ENCODE data around the gene SNX9. TPM values are rescaled to one million over a fixed set of nuclear protein-coding genes. Genes with fewer than 3 reads are reported as not detected.

SNX9 gene
- total and polyA plus RNA-seq, 10 of the 15 experiments (the other 5 are each of a cell fraction or from before 2014, with no cell fraction given), result 0.03 to 2.0 (median 0.37) TPM

- DNase-seq (ENCODE audit: low read depth, low spot score), result peak; percentile 73
- no peak overlapping the region for H3K27ac ChIP-seq (ENCODE audit: control insufficient read depth, insufficient read depth)
- POLR2A ChIA-PET, result no interaction called here
- FAIRE-seq, result no peak
- intact Hi-C loops (cut with micrococcal nuclease; ENCODE audit: unreplicated experiment) (no loop called here), in situ Hi-C loops (cut with MboI) (no loop called here)
- CTCF ChIA-PET, result interaction anchor here (1.4 kb wide), 1 partner anchor 505 kb away, joined by 3 read pairs; no protein-coding TSS in a partner anchor
- no peak overlapping the region for H3K9ac ChIP-seq (ENCODE audit: control insufficient read depth, insufficient read depth, low read length)
- SMC1A ChIA-PET (ENCODE audit: uncharacterized antibody, unreplicated experiment), result no interaction called here
- ATAC-seq, result peak; percentile 89
- H3K4me1 ChIP-seq (ENCODE audit: control insufficient read depth, insufficient read depth, low read length), result peaks cover 15% of the 10 kb centered on the region
- H4K20me1 ChIP-seq (ENCODE audit: control insufficient read depth, insufficient read depth), result no peaks in the 10 kb centered on the region
- no peaks in the 10 kb centered on the region; the same call in 2 of the 3 replicates for H3K9me3 ChIP-seq (replicated peaks; ENCODE audit: control insufficient read depth, insufficient read depth, low read length)
- peaks cover 0 to 1% of the 10 kb centered on the region in 2 experiments; a peak in 1 of 4 replicates for H3K27me3 ChIP-seq (replicated peaks in 1 of 2; ENCODE audit: control insufficient read depth in 2 of 2, insufficient read depth in 2 of 2, low read length in 1 of 2)
- H3K4me3 ChIP-seq, result no peak overlapping the region
- BruUV-seq (replicated peaks), result no TSS peak
- WGBS (ENCODE audit: insufficient coverage, insufficient replicate concordance, low lambda C conversion rate, missing lambda C conversion rate), result 0% methylated on average over 2 of the region's 2 CpGs
- no peaks in the 10 kb centered on the region for H3K36me3 ChIP-seq (ENCODE audit: control insufficient read depth in 2 of 2, insufficient read depth in 2 of 2, low read length in 1 of 2)
- no peaks in the 10 kb centered on the region for H3K79me2 ChIP-seq (ENCODE audit: control insufficient read depth, insufficient read depth, low read length)
- no peak overlapping the region for H2AFZ ChIP-seq (ENCODE audit: control insufficient read depth, low read depth, low read length)
- RAD21 ChIA-PET (ENCODE audit: unreplicated experiment), result no interaction called here
- peak overlapping the region; percentile 10; the same call in 1 of the 2 replicates for H3K4me2 ChIP-seq (ENCODE audit: control insufficient read depth, insufficient read depth)
- peak; percentile 60; the same call in 1 of the 2 replicates for TF ChIP-seq GATAD2B (conservative IDR thresholded peaks at IDR 0.05; ENCODE audit: low read depth)
- TF ChIP-seq NBN (IDR thresholded peaks at IDR 0.05), result peak; percentile 39; the same call in 1 of the 2 replicates
- peak; percentile 85 to 86 for TF ChIP-seq IKZF2 (IDR thresholded peaks at IDR 0.05)
- peak; percentile 14; the same call in 1 of the 2 replicates for TF ChIP-seq JUNB (IDR thresholded peaks at IDR 0.05)
- peak; percentile 52; the same call in 1 of the 2 replicates for TF ChIP-seq BMI1 (IDR thresholded peaks at IDR 0.05; ENCODE audit: borderline replicate concordance)
- TF ChIP-seq RUNX3 (IDR thresholded peaks at IDR 0.05; ENCODE audit: low read length), result peak; percentile 29; the same call in 1 of the 2 replicates
- TF ChIP-seq CHD1 (IDR thresholded peaks at IDR 0.05; ENCODE audit: low read depth, low read length), result no peak
- TF ChIP-seq ZBED1 (IDR thresholded peaks at IDR 0.05; ENCODE audit: borderline replicate concordance), result no peak
- peak; percentile 88 for TF ChIP-seq SPI1 (IDR thresholded peaks at IDR 0.05; ENCODE audit: borderline replicate concordance, insufficient read depth, low read depth, low read length)
- TF ChIP-seq SREBF2 (IDR thresholded peaks at IDR 0.05; ENCODE audit: low read length), result no peak
- TF ChIP-seq WRNIP1 (IDR thresholded peaks at IDR 0.05; ENCODE audit: borderline replicate concordance, low read depth, low read length), result no peak
- peak; percentile 85 for TF ChIP-seq MEF2B (IDR thresholded peaks at IDR 0.05; ENCODE audit: partially characterized antibody, poor library complexity, severe bottlenecking)
- TF ChIP-seq USF1 (IDR thresholded peaks at IDR 0.05; ENCODE audit: borderline replicate concordance, extremely low read length, insufficient read depth, low read depth, low read length), result no peak
- no peak for TF ChIP-seq CREM (IDR thresholded peaks at IDR 0.05; ENCODE audit: low read depth)
- 0 out of 2 replicates have a peak, but pooled peaks have one; percentile 14 for TF ChIP-seq EED (IDR thresholded peaks at IDR 0.05; ENCODE audit: low read depth)
- TF ChIP-seq NR2F1 (conservative IDR thresholded peaks at IDR 0.05), result peak; percentile 56; the same call in 1 of the 2 replicates
- TF ChIP-seq ATF2 (IDR thresholded peaks at IDR 0.05; ENCODE audit: low read length), result no peak
- no peak for TF ChIP-seq YY1 (IDR thresholded peaks at IDR 0.05; ENCODE audit: low read depth, low read length)
- peak in 1 of 2 experiments; percentile 34; a peak in 2 of 4 replicates for TF ChIP-seq BHLHE40 (IDR thresholded peaks at IDR 0.05; ENCODE audit: borderline replicate concordance in 1 of 2, low read depth in 2 of 2, low read length in 1 of 2)
- TF ChIP-seq DPF2 (IDR thresholded peaks at IDR 0.05), result peak; percentile 90
- TF ChIP-seq MAX (IDR thresholded peaks at IDR 0.05; ENCODE audit: low read depth, low read length), result no peak
- TF ChIP-seq IKZF1 (conservative IDR thresholded peaks at IDR 0.05), result peak; percentile 91
- 0 out of 2 replicates have a peak, but pooled peaks have one; percentile 32 for TF ChIP-seq POLR2AphosphoS5 (IDR thresholded peaks at IDR 0.05; ENCODE audit: low read length)
- TF ChIP-seq PAX5 (IDR thresholded peaks at IDR 0.05; ENCODE audit: borderline replicate concordance, low read depth, low read length), result peak; percentile 44; the same call in 1 of the 2 replicates
Observed at GRCh38 chr6:157841211-157841840, 18.3 kb downstream of the SNX9 start.
